HEK293T (cell line): ENCODE measurements around the gene BACH1.

ENCODE experiments used
- CTCF ChIA-PET: fragments of 350-600 bp; formaldehyde crosslinking; extraction: SDS; loops from one replicate; lab custom pipeline; 2021; ENCODE audit warnings: antibody characterized with exemption, inconsistent platforms; lab: Yijun Ruan, JAX
- POLR2A ChIA-PET: fragments of 350-600 bp; formaldehyde crosslinking; extraction: SDS; loops from one replicate; lab custom pipeline; 2020; ENCODE audit warnings: antibody characterized with exemption, inconsistent platforms; lab: Yijun Ruan, JAX
- DNase-seq: peaks from one replicate; pipeline ENCODE4 v3.0.0; 2012; ENCODE audit warnings: mixed read lengths; ENCODE audit errors: extremely low spot score
- ARNT ChIP-seq: fragments of 450-650 bp; IDR thresholded peaks from 2 replicates; pipeline ENCODE4 v1.6.1; 2017; ENCODE audit warnings: mild to moderate bottlenecking
- BHLHE40 ChIP-seq: fragments of 450-650 bp; IDR thresholded peaks from 2 replicates; pipeline ENCODE4 v1.6.1; 2016; ENCODE audit warnings: mild to moderate bottlenecking, moderate library complexity, borderline replicate concordance
- CTBP1 ChIP-seq: fragments of 450-650 bp; IDR thresholded peaks from 2 replicates; pipeline ENCODE4 v1.6.1; 2016; ENCODE audit warnings: borderline replicate concordance
- ELF4 ChIP-seq: fragments of 450-650 bp; IDR thresholded peaks from 2 replicates; pipeline ENCODE4 v1.6.1; 2017; ENCODE audit warnings: antibody characterized with exemption
- FOXA1 ChIP-seq: fragments of 450-650 bp; IDR thresholded peaks from 2 replicates; pipeline ENCODE4 v1.6.1; 2016; ENCODE audit warnings: mild to moderate bottlenecking
- FOXK2 ChIP-seq: fragments of 450-650 bp; IDR thresholded peaks from 2 replicates; pipeline ENCODE4 v1.6.1; 2016; ENCODE audit warnings: mild to moderate bottlenecking
- FOXM1 ChIP-seq: fragments of 450-650 bp; IDR thresholded peaks from 2 replicates; pipeline ENCODE4 v1.6.1; 2017; ENCODE audit warnings: mild to moderate bottlenecking, borderline replicate concordance
- HDGF ChIP-seq: fragments of 450-650 bp; IDR thresholded peaks from 2 replicates; pipeline ENCODE4 v1.6.1; 2017; ENCODE audit warnings: antibody characterized with exemption, borderline replicate concordance
- L3MBTL2 ChIP-seq: fragments of 450-650 bp; conservative IDR thresholded peaks from 2 replicates; pipeline ENCODE4 v1.6.1; 2016; ENCODE audit warnings: mild to moderate bottlenecking
- LEF1 ChIP-seq: fragments of 450-650 bp; IDR thresholded peaks from 2 replicates; pipeline ENCODE4 v1.6.1; 2017; ENCODE audit warnings: mild to moderate bottlenecking, borderline replicate concordance
- NFRKB ChIP-seq: fragments of 450-650 bp; IDR thresholded peaks from 2 replicates; pipeline ENCODE4 v1.6.1; 2016; ENCODE audit warnings: mild to moderate bottlenecking, moderate library complexity
- PKNOX1 ChIP-seq: fragments of 450-650 bp; IDR thresholded peaks from 2 replicates; pipeline ENCODE4 v1.6.1; 2016
- SP1 ChIP-seq: fragments of 450-650 bp; IDR thresholded peaks from 2 replicates; pipeline ENCODE4 v1.6.1; 2017
- SUZ12 ChIP-seq: fragments of 450-650 bp; IDR thresholded peaks from 2 replicates; pipeline ENCODE4 v1.6.1; 2016; ENCODE audit warnings: mild to moderate bottlenecking
- TARDBP ChIP-seq: fragments of 450-650 bp; IDR thresholded peaks from 2 replicates; pipeline ENCODE4 v1.6.1; 2016
- ZNF384 ChIP-seq: fragments of 450-650 bp; IDR thresholded peaks from 2 replicates; pipeline ENCODE4 v1.6.1; 2016

Gene BACH1

GRCh38 chr21:29333406-29333805, 34.7 kb downstream of the BACH1 start:
- no peak for TF ChIP-seq LEF1
- no peak for TF ChIP-seq SUZ12
- no peak for TF ChIP-seq TARDBP
- TF ChIP-seq ELF4: no peak
- no peak for TF ChIP-seq SP1
- TF ChIP-seq BHLHE40: no peak
- no peak for TF ChIP-seq ZNF384
- no peak for TF ChIP-seq FOXM1
- no peak for TF ChIP-seq PKNOX1
- DNase-seq: no peak
- POLR2A ChIA-PET: no interaction called here
- CTCF ChIA-PET: no interaction called here

GRCh38 chr21:29334717-29335428, 36.2 kb downstream of the BACH1 start:
- DNase-seq: no peak
- ChIA-PET POLR2A (no interaction called here), CTCF (no interaction called here)
- no peak for TF ChIP-seq TARDBP

GRCh38 chr21:29335720-29336119, 37.0 kb downstream of the BACH1 start:
- DNase-seq: no peak
- no peak for TF ChIP-seq SP1
- TF ChIP-seq ARNT: no peak
- no peak for TF ChIP-seq LEF1
- no peak for TF ChIP-seq FOXA1
- TF ChIP-seq ZNF384: no peak
- TF ChIP-seq NFRKB: no peak
- no peak for TF ChIP-seq TARDBP
- TF ChIP-seq FOXM1: no peak
- TF ChIP-seq FOXK2: no peak
- no peak for TF ChIP-seq L3MBTL2
- no peak for TF ChIP-seq ELF4
- no peak for TF ChIP-seq BHLHE40
- no peak for TF ChIP-seq CTBP1
- ChIA-PET CTCF (interaction anchor here (1.2 kb wide), 1 partner anchor 21 kb away, joined by 6 read pairs; no protein-coding TSS in a partner anchor), POLR2A (no interaction called here)

GRCh38 chr21:29338256-29338655, 39.5 kb downstream of the BACH1 start:
- ChIA-PET POLR2A (no interaction called here), CTCF (no interaction called here)
- DNase-seq: no peak
- TF ChIP-seq LEF1 (no peak), FOXM1 (no peak), PKNOX1 (no peak), SP1 (no peak), SUZ12 (no peak), HDGF (no peak), ZNF384 (no peak), FOXK2 (no peak), TARDBP (no peak), CTBP1 (no peak)

- ChIA-PET POLR2A (interaction anchor here (1.2 kb wide), 1 partner anchor 41 kb away, joined by 3 read pairs; the partner anchor contains the start of gene BACH1), CTCF (interaction anchor here (0.9 kb wide), 1 partner anchor 176 kb away, joined by 3 read pairs; no protein-coding TSS in a partner anchor)
- TF ChIP-seq BHLHE40: no peak
- no peak for TF ChIP-seq L3MBTL2
- TF ChIP-seq FOXA1: no peak
- no peak for TF ChIP-seq PKNOX1
- no peak for TF ChIP-seq NFRKB
- TF ChIP-seq SUZ12: no peak
- no peak for TF ChIP-seq CTBP1
- TF ChIP-seq TARDBP: no peak
- TF ChIP-seq ZNF384: no peak
- TF ChIP-seq FOXK2: no peak
- TF ChIP-seq FOXM1: no peak
- TF ChIP-seq HDGF: no peak
- no peak for TF ChIP-seq ELF4
- no peak for TF ChIP-seq ARNT
- no peak for TF ChIP-seq LEF1
- no peak for TF ChIP-seq SP1
- DNase-seq: no peak
Observed at GRCh38 chr21:29340228-29340627, 41.5 kb downstream of the BACH1 start.

- ChIA-PET POLR2A (interaction anchor here (1.2 kb wide), 1 partner anchor 44 kb away, joined by 3 read pairs; the partner anchor contains the start of gene BACH1), CTCF (interaction anchor here (1.2 kb wide), 1 partner anchor 178 kb away, joined by 3 read pairs; no protein-coding TSS in a partner anchor)
- no peak for DNase-seq
- peak; percentile 5; the same call in 1 of the 2 replicates for TF ChIP-seq PKNOX1
- TF ChIP-seq NFRKB: no peak
Observed at GRCh38 chr21:29342363-29342957, 43.7 kb downstream of the BACH1 start.
